HG03175 (cell line): Measurements from ENCODE around the gene CCL25.
A peak's percentile ranks its signal among the peaks of the same experiment; 100 is the strongest.

ENCODE experiments used
- ATAC-seq: cut with Tn5 transposase; IDR thresholded peaks from one replicate; pipeline ENCODE4 v1.9.1; 2021; ENCODE audit warnings: mild to moderate bottlenecking, moderate library complexity; ENCODE audit not compliant: unreplicated experiment

The CCL25 gene

DNA sequence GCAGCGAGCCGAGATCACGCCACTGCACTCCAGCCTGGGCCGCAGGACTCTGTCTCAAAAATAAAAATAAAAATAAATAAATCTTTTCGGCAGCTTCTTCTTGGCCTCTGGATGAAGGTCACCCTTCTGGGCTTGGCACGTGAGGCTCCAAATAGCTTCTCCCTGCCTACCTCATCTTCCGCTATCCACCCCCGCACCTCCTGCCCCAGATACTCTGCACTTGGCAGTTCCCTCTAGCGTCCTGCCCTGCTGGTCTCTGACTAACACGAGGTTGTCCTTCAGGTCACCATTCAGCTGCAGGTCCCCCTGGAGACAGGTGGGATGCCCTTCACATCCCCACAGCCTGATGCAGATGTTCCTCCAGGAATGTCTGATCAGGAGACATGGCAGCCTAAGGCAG is 8.5 kb upstream of the CCL25 start:
- no peak for ATAC-seq

DNA sequence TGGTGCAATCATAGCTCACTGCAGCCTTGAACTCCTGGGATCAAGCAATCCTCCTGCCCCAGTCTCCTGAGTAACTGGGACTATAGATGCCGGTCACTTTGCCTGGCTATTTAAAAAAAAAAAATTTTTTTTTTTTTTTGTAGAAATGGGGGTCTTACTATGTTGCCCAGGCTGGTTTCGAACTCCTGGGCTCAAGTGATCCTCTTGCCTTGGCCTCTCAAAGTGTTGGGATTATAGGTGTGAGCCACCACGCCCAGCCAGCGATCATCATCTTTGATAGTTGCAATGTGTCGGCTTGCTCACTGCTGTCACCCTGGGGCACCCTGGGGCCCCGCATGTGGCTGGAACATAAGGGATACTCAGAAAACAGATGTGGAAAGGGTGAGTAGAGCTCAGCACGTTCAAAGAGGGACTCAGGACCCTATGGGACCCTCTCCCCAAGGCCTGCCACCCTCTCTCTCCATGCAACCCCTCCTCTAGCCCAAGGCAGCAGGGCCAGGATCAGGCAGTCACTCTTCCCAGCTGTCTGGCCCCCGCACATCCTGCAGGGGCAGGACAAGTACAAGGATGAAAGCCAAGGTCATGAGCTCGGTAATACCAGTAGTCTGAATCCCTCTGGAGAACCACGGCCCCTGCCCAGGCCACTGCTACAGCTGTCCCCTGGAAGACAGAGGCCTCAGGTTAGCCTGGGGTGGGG is 6.5 kb upstream of the CCL25 start:
- no peak for ATAC-seq

DNA sequence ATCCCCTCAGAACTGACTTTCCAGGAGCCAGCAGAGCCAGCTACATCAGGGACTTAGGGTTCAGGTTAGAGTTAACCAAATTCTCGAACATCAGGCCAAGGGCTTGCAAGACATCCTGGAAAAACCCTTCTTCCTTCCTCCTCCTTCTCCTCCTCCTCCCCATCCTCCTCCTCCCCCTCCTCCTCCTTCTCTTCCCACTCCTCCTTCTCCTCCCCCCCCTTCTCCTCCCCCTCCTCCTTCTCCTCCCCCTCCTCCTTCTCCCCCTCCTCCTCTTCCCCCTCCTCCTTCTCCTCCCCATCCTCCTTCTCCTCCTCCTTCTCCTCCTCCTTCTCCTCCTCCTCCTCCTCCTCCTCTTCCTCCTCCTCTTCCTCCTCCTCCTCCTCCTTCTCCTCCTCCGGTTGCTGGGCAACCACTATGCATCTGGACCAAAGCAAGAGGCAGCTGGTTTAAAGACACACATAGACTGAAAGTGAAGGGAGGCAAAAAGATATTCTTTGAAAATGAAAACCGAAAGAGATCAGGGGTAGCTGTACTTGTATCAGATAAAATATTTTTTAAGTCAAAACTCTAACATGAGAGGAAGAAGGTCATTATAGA is 5.9 kb upstream of the CCL25 start:
- peak; percentile 34 for ATAC-seq

DNA sequence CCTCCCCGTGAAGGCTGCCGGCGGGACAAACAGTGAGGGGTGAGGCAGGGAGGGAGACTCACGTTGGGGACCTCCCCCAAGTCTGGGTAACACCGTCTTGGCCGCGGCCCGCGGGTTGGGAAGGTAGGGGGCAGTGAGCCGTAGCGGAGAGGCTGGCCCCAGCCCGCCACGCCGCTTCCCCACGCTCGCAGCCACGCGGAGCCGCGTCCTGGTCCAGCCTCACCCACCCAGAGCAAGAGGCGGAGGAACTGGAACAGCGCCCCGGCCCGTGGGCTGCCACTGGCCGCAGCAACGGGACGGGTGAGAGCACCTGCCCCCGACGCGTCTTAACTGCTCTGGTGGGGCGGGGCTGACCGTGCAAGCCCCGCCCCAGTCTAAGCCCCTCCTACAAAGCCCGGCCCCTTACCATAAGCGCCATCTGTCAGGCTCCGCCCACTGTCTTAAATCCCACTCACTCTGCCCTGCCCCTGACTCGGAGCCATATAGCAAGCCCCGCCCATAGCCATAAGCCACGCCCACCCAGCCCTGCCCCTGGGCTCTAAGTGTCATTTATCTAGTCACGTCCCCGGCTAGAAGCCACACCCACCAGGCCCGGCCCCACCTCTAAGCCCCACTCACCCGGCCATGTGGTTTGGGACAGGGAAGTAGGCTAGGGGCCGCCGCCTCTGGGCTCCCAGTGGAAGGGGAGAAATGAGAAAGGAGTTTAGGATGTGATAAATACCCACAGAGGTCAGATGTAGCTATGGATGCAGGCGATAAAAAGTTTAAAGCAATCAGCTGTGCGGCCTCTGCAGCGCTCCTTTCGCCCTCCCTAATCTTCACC is 2.1 kb upstream of the CCL25 start:
- ATAC-seq: peak; percentile 88

DNA sequence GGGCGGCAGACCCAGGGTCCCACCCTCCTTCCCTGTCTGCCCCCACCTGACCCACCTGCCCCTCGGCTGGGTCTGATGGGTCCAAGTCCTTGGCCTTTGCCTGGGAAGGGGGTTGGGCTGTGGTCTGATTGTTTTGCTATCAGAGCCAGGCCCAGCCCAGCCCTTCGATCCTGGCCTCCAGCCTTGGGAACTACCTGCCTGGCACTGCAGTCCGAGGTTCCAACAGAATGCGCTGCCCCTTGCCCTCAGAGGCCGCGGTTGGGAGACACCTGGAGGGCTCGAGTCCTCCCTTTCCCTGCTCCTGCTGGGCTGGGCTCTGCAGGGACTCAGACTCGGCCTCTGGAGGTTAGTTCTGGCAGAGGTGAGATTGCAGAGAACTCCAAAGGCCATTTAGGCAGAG is 1.6 kb downstream of the CCL25 start:
- no peak for ATAC-seq

DNA sequence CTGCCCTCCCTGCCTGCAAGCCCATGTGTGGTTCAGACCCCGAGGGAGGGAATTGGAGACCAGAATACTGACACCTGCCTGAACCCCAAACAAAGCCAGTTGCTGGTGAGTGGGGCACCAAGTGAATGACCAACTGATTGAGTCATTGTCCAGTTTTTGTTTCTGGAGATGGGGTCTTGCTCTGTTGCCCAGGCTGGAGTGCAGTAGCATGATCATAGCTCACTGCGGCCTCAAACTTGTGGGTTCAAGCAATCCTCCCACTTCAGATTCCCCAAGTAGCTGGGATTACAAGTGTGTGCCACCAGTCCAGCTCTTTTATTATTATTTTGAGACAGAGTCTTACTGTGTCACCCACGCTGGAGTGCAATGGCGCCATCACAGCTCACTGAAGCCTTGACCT is 4.0 kb downstream of the CCL25 start:
- ATAC-seq: no peak

DNA sequence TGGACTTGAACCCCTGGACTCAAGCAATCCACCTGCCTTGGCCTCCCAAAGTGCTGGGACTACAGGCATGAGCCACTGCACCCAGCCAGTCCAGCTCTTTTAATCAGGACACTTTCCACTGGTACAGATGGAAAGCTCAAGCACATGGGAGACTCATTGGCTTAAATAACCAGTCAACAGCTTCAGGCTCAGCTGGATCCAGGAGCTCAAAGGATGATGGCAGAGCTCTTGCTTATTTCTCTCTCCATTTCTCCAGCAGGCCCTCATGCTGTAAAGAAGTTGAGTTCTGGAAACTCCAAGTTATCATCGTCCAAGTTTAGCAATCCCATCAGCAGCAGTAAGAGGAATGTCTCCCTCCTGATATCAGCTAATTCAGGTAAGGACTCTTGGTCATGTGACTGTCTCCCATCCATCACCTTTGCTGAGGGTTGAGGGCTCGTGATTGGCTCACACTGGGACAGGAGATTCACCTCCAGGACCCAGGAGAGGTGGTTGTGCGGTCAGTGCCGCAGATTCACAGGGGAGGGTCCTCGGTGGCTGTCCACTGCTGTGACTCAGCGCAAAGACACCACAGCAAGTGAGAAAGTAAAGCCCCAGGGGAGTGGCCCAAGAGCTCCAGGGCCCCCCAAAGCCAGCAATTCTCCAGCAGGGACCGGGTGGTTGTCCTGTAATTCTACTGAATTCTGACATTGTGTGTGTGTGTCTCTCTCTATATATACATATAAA is 5.1 kb downstream of the CCL25 start:
- ATAC-seq: no peak

DNA sequence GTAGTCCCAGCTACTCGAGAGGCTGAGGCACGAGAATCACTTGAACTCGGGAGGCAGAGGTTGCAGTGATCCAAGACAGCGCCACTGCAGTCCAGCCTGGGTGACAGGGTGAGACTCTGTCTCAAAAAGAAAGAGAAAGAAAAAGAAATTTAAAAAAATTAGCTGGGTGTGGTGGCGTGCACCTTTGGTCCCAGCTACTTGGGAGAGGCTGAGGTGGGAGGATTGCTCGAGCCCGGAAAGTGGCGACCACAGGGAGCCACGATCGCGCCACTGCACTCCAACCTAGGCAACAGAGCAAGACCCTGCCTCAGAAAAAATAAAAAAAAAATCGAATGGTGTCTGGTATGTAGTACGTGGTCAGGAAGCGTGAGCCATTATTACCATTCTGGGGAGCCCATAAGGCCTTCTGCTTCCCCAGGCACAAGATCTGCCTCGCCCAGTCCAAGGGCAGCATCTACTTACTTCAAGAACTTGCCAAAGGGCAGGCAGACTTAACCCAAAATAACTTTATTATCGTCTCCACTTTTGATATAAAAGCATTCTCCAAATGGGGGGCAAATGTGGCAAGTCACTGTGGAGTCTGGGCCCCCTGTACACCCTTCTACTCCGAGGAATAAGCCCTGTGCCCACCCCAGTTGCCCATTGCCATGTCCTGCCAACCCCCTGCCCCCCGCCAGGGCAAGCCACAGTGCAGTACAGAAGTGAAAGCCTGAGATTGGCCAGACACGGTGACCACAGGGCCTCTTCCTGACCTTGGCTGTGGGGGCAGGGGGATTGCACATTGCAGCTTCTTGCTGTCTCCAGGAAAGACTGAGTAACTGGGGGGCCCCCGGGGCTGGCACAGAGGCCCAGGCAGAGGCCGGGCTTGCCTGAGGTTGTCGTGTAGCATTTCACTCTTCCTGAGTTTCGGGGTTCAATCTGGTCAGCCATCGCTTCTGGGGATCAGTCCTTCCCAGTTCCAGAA is 12.6 kb downstream of the CCL25 start:
- no peak for ATAC-seq

DNA sequence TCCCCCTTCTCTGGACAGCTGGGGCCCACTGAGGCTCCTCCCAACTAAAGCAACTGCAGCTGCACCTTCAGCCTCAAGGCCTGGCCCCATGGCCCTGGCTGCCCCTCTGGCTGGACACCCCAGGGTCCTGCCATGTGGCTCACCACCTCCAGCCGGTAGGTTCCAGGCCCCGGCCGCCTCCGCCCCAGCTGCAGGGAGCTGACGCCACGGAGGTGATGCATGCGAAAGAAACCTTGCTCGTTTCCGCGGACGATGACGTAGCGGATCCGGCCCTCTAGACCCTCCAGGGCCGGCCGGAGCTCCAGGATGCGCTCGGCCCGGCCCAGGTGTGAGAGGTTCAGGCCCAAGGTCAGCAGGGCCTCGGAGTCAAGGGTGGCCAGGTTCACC is 13.3 kb downstream of the CCL25 start:
- ATAC-seq: no peak

DNA sequence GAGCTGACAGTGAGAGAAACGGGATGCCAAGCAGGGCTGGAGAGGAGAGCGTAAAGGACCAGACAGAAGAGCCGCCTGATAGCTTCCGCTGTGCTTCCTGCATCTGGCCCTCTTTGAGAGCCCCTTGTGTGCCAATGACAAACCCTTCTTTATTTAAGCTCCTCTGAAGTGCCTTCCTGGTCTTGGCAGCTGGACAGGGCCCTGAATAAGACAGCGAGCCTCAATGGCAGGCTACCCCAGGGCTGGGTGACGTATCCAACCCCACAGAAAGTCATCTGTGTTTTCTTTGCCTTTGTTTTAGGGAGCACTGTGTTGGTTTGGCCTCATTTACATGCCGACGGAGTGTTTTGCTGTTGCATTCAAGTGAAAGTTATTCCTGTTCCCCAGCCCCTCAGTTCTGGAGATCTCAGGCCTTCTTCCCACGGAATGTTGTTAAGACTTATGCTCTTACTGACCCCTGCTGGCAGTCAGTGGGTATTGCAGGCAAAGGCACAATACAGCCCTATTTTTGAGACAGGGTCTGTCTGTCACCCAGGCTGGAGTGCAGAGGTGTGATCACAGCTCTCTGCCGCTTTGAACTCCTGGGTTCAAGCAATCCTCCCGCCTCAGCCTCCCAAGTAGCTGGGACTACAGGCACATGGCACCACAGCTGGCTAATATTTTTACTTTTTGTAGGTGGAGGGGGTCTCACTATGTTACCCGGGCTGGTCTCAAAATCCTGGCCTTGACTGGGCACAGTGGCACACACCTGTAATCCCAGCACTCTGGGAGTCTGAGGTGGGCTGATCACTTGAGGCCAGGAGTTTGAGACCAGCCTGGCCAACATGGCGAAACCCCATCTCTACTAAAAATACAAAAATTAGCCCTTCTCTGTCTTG is 16.8 kb downstream of the CCL25 start:
- ATAC-seq: no peak

DNA sequence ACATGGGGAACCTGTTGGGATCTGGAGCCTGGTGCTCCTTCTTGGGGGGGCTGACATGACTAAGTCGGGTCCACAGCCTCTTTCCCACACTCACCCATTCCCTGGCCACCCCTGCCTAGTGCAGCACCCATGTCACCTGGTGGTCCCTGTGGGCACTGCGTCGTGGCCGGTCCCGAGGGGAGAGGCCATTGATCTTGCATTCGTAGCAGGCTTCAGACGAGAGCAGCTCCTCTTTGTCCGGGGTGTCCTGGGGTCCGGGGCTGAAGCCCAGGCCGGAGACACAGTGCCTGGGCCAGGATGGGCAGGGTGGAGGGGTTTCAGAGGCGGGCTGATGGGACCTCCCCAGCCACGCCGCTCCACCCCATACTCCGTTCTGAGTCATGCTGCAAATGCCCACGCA is 19.4 kb downstream of the CCL25 start:
- no peak for ATAC-seq

DNA sequence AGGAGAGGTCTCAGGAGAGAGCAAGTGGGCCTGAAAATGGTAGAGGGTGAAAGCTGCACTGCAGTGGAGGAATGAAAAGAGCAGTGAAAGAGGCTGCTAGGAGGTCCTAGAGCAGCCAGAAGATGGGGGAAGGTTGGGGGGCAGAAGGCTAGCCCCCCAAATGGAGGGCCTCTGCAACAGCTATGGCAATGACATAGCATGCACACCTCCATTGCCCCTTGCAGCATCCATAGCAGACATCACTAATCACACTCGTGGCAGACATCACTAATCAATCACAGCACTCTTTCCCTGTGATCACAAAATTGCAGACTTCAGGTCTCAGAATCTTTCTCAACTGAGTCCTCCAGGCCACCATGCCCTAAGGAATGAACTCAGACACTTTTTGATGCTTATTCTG is 21.9 kb downstream of the CCL25 start:
- no peak for ATAC-seq

DNA sequence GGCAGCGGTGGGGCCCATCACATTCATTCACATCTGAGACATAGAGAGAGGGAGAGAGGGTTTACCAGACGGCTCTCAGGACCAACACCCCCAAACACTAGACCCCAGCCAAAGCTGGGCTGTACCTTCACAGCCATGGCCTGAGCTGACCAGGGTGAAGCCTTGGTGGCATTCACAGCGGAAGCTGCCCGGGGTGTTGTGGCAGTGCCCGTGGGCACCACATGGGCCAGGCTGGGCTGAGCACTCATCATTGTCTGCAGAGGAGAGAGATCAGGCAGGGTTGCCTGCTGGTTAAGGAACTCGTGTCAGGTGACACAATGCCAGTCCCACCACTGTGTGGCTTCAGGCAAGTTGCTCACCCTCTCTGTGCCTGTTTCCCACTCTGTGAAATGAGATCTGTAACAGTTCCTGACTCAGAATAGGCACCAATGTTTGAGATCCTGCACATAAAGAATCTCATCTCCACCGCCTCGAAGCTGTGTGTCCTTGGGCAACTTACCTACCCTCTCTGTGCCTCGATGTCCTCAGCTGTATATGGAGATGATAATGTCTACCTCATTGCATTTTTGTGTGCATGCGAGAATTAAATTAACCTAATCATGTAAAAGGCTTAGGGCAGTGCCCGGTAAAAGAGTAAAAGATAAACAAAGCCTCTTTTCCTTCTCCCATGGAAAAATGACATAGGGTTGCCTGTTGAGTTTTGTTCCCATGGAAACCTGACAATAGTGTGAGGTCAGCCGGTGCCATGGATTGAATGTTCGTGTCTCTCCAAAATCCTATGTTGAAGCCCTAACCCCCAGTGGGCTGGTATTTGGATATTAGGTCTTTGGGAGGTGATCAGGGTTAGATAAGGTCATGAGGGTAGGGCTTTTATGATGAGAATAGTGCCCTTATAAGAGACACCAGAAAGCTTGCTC is 22.9 kb downstream of the CCL25 start:
- ATAC-seq: no peak

DNA sequence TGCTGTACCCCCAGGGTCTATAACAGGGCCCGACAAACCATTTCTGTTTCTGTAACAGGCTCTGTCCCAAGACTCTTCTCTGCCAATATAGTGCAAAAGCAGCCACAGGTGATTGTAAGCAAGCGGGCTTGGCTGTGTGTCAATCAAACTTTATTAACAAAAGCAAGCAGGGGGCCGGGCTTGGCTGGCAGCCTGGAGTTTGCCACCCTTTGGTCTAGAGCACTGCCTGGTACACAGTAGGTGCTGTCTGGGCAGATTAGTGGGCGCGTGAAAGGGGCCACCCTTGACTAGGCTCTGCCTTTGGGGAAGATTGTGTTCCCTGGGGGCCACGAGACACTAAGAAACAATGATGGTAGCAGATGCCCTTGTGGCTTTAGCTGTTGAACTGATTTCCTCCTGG is 27.4 kb downstream of the CCL25 start:
- no peak for ATAC-seq

DNA sequence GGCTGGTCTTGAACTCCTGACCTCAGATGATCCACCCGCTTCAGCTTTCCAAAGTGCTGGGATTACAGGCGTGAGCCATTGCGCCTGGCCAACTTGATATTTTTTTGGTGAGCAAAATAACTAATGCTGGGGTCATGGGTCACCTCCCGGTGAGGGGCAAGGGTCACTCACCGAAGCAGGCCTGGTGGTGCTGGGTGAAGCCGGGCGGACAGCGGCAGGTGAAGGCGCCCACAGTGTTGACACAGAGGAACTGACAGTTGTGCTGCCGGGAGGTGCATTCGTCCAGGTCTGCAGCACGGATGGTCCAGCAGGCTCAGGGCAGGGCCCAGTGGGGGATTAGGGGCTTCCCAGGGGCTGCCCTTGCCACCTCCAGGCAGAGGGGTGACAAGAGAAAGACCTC is 28.3 kb downstream of the CCL25 start:
- ATAC-seq: no peak

DNA sequence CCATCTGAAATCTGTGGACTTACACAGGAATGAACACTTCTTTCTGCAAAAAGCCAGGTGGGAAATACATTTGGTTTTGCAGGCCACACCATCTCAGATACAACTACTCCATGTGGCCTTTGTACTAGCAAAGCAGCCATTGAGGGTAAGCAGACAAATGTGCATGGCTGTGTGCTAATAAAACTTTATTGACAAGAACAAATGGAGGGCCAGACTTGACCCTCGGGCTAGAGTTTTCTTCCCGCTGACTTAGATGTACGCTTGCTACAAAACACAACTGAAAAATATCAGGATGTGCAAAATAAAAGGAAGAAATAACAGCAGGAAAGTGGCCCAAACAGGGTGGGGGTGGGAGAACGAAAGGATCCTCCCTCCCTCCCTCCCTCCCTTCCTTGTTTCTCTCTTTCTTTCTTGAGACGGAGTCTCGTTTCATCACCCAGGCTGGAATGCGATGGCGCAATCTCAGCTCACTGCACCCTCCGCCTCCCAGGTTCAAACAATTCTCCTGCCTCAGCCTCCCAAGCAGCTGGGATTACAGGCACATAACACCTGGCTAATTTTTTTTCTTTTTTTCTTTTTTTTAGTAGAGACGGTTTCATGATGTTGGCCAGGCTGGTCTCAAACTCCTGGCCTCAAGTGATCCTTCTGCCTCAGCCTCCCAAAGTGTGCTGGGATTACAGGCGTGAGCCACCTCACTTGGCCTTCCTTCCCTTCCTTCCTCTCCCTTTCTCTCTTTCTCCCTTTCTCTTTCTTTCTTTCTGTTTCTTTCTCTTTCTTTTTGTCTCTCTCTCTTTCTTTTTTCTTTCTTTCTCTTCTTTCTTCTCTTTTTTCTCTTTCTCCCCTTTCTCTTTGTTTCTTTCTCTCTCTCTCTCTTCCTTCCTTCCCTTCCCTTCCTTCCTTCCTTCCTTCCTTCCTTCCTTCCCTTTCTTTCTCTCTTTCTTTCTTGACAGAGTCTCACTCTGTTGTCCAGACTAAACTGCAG is 29.3 kb downstream of the CCL25 start:
- ATAC-seq: no peak

DNA sequence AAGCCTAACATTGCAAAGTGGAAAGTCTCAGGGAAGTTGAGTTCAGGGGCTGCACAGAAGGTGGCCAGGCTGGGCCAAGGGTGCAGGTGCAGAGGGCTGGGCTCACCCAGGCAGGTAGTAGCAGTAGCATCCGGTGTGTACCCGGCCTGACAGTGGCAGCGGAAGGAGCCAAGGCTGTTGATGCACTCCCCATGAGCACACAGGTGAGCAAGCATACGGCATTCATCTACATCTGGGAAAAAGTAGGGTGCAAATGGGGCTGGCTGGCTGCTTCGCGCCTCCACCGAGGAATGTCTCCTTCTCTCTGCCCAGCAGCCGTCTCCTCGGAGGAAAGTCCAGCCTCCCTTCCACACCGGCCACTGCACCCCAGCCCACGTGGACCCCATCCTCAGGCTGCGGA is 30.6 kb downstream of the CCL25 start:
- ATAC-seq: no peak
